ENCODE data around the gene ARL8A. TPM values are rescaled to one million over a fixed set of nuclear protein-coding genes. Genes with fewer than 3 reads are reported as not detected.

The ARL8A gene
- total and polyA plus RNA-seq, 2 experiments from 2014 or later, result 30.3 to 32.7 TPM

- TF ChIP-seq ZNF462 (CRISPR knock-in tag; IDR thresholded peaks at IDR 0.05) (no peak), EZH2 (IDR thresholded peaks at IDR 0.05; ENCODE audit: low read depth, unreplicated experiment) (no peak)
Measured at GRCh38 chr1:202134645-202135172, 9.8 kb downstream of the ARL8A start (continued).

DNA sequence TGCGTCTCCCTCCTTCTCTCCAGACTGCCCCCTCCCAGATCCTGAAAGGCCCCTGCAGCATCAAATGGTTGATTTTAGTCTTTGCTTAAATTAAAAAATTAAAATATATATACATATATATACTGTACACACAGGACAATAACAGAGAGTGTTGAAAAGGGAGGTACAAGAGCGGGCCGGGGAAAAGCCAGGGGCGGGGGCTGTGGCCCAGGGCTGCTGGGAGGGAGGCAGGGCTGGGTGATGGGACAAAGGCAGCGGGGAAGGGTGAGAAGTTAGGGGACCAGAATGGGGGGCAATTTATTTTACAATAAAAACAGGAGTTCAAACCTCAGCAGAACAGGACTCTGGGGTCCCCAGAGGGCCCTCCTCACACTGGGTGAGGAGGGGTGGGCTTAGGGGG lies 10.5 kb downstream of the ARL8A start:
- H3K4me1 ChIP-seq (ENCODE audit: insufficient read depth), result peaks cover 4% of the 10 kb centered on the region; the same call in 1 of the 2 replicates
- ATAC-seq (no peak), DNase-seq (ENCODE audit: low spot score) (no peak)
- peaks cover 9% of the 10 kb centered on the region; the same call in 1 of the 2 replicates for H3F3A ChIP-seq (replicated peaks; ENCODE audit: low read depth)
- peaks cover 10% of the 10 kb centered on the region; the same call in 1 of the 2 replicates for H3K79me2 ChIP-seq (replicated peaks; ENCODE audit: insufficient read depth)
- H2AFZ ChIP-seq, result no peak overlapping the region
- no peak overlapping the region for H3K4me2 ChIP-seq
- H3K27ac ChIP-seq (ENCODE audit: low read depth), result no peak overlapping the region
- H3K36me3 ChIP-seq (ENCODE audit: insufficient read depth), result no peaks in the 10 kb centered on the region; the same call in 1 of the 2 replicates
- H3K4me3 ChIP-seq, result no peak overlapping the region
- H3K27ac Mint-ChIP-seq, result no peak overlapping the region
- H4K20me1 ChIP-seq (replicated peaks; ENCODE audit: insufficient read depth), result no peaks in the 10 kb centered on the region; the same call in 1 of the 2 replicates
- peaks cover 35% of the 10 kb centered on the region for H3K36me3 Mint-ChIP-seq (ENCODE audit: low read depth)
- no peak overlapping the region for H3K4me3 Mint-ChIP-seq
- no peaks in the 10 kb centered on the region for H3K9me2 ChIP-seq (ENCODE audit: insufficient read depth)
- H3K27me3 Mint-ChIP-seq (ENCODE audit: insufficient read depth, low read depth, poor library complexity), result peaks cover 6% of the 10 kb centered on the region
- H3K4me1 Mint-ChIP-seq, result peaks cover 25% of the 10 kb centered on the region
- no peaks in the 10 kb centered on the region for H3K9me3 Mint-ChIP-seq
- H3K27me3 ChIP-seq (ENCODE audit: insufficient read depth), result no peaks in the 10 kb centered on the region
- TF ChIP-seq REST (IDR thresholded peaks at IDR 0.05; ENCODE audit: unreplicated experiment), result no peak
- TF ChIP-seq EZH2 (IDR thresholded peaks at IDR 0.05; ENCODE audit: low read depth, unreplicated experiment), result no peak
- no peak for TF ChIP-seq EZH2phosphoT487 (IDR thresholded peaks at IDR 0.05; ENCODE audit: unreplicated experiment)
- TF ChIP-seq ZNF114 (CRISPR knock-in tag; IDR thresholded peaks at IDR 0.05), result no peak
- TF ChIP-seq CREB1 (CRISPR knock-in tag; IDR thresholded peaks at IDR 0.05; ENCODE audit: low read depth), result no peak
- TF ChIP-seq NANOG (IDR thresholded peaks at IDR 0.05; ENCODE audit: borderline replicate concordance), result no peak
- TF ChIP-seq JUNB (IDR thresholded peaks at IDR 0.05; ENCODE audit: unreplicated experiment), result no peak
- no peak for TF ChIP-seq STAT1 (IDR thresholded peaks at IDR 0.05; ENCODE audit: unreplicated experiment)
- no peak for TF ChIP-seq ZNF331 (CRISPR knock-in tag; IDR thresholded peaks at IDR 0.05; ENCODE audit: low read depth)
